Tibial nerve (tissue), 3 donors: Measurements from ENCODE around the gene R3HDM4.

ENCODE experiments used
- POLR2A ChIP-seq, 2 donors: fragments of 450-650 bp; IDR thresholded peaks; one replicate each; pipeline ENCODE4 v1.6.1; 2017; ENCODE audit warnings: antibody characterized with exemption in 2 of 2, mild to moderate bottlenecking in 2 of 2, moderate library complexity in 2 of 2
- TF ChIP-seq, protein P1 (sequence below), 5 experiments: fragments of 200-600 bp in 3 of 5; fragments of 450-650 bp in 2 of 5; sonication (generic) in 3 of 5; IDR thresholded peaks; one replicate each; pipeline ENCODE4 v1.5.1; 2016 to 2019; ENCODE audit warnings: antibody characterized with exemption in 5 of 5, mild to moderate bottlenecking in 3 of 5, moderate library complexity in 2 of 5

- TF ChIP-seq, protein P1, sequence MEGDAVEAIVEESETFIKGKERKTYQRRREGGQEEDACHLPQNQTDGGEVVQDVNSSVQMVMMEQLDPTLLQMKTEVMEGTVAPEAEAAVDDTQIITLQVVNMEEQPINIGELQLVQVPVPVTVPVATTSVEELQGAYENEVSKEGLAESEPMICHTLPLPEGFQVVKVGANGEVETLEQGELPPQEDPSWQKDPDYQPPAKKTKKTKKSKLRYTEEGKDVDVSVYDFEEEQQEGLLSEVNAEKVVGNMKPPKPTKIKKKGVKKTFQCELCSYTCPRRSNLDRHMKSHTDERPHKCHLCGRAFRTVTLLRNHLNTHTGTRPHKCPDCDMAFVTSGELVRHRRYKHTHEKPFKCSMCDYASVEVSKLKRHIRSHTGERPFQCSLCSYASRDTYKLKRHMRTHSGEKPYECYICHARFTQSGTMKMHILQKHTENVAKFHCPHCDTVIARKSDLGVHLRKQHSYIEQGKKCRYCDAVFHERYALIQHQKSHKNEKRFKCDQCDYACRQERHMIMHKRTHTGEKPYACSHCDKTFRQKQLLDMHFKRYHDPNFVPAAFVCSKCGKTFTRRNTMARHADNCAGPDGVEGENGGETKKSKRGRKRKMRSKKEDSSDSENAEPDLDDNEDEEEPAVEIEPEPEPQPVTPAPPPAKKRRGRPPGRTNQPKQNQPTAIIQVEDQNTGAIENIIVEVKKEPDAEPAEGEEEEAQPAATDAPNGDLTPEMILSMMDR (IDR thresholded peaks at IDR 0.05), result no peak
- TF ChIP-seq POLR2A (IDR thresholded peaks at IDR 0.05), result no peak
Observed at GRCh38 chr19:875265-875879, 37.6 kb downstream of the R3HDM4 start.
